PC-3 (cell line): ENCODE data around the gene PCK2. TPM values are rescaled to one million over a fixed set of nuclear protein-coding genes. Genes with fewer than 3 reads are reported as not detected.

ENCODE experiments used
- ATAC-seq: fragments of 200-7000 bp; cut with Tn5 transposase; 2 replicates; pipeline ENCODE4 v1.9.1; 2020; ENCODE audit warnings: mild to moderate bottlenecking, moderate library complexity
- BruUV-seq: library from RNA; stranded (reverse); fragments of 400-500 nt; replicated peaks from 2 replicates; lab custom pipeline; 2021; lab: Mats Ljungman, UMichigan
- CTCF ChIA-PET: fragments of 300-600 bp; sonication (Branson Sonifier 250); formaldehyde crosslinking; loops from one replicate; lab custom pipeline; 2022; ENCODE audit warnings: antibody characterized with exemption; lab: Charles Lee
- POLR2A ChIA-PET: fragments of 300-600 bp; sonication (Branson Sonifier 250); formaldehyde crosslinking; loops from one replicate; lab custom pipeline; 2022; ENCODE audit warnings: antibody characterized with exemption; ENCODE audit not compliant: unreplicated experiment; lab: Charles Lee
- DNase-seq: peaks from one replicate; pipeline ENCODE4 v3.0.0-alpha.2; 2015
- H2AFZ ChIP-seq: fragments of 300-600 bp; sonication (generic); 2 replicates; pipeline ENCODE4 v1.6.0; 2016; ENCODE audit warnings: antibody characterized with exemption, low read length
- H3F3A ChIP-seq: fragments of 300-600 bp; sonication (generic); one replicate; pipeline ENCODE4 v1.6.0; 2017; ENCODE audit warnings: antibody characterized with exemption, low read length, control low read depth, mild to moderate bottlenecking; ENCODE audit not compliant: unreplicated experiment
- H3K27ac ChIP-seq: fragments of 300-600 bp; sonication (generic); 2 replicates; pipeline ENCODE4 v1.5.1; 2016; ENCODE audit warnings: mild to moderate bottlenecking, low read length
- H3K27me3 ChIP-seq: fragments of 300-600 bp; sonication (generic); 2 replicates; pipeline ENCODE4 v1.6.1; 2016; ENCODE audit warnings: low read length, mixed read lengths
- H3K36me3 ChIP-seq: fragments of 300-600 bp; sonication (generic); 2 replicates; pipeline ENCODE4 v1.6.1; 2016; ENCODE audit warnings: low read depth, mixed run types, low read length, mixed read lengths
- H3K4me1 ChIP-seq: fragments of 300-600 bp; sonication (generic); 2 replicates; pipeline ENCODE4 v1.5.1; 2016; ENCODE audit warnings: low read length; ENCODE audit not compliant: insufficient read depth
- H3K4me2 ChIP-seq: fragments of 300-600 bp; sonication (generic); 2 replicates; pipeline ENCODE4 v1.6.0; 2016; ENCODE audit warnings: low read length
- H3K4me3 ChIP-seq: fragments of 300-600 bp; sonication (generic); 2 replicates; pipeline ENCODE4 v1.5.1; 2016; ENCODE audit warnings: mild to moderate bottlenecking, low read length, mixed read lengths
- H3K79me2 ChIP-seq: fragments of 300-600 bp; sonication (generic); 2 replicates; pipeline ENCODE4 v1.6.1; 2017; ENCODE audit warnings: low read length, mixed read lengths
- H3K9ac ChIP-seq: fragments of 300-600 bp; sonication (generic); 2 replicates; pipeline ENCODE4 v1.6.0; 2016; ENCODE audit warnings: mild to moderate bottlenecking, low read length
- H3K9me2 ChIP-seq: fragments of 300-600 bp; sonication (generic); replicated peaks from 2 replicates; pipeline ENCODE4 v1.6.1; 2016; ENCODE audit warnings: mixed run types, low read length, mixed read lengths
- H3K9me3 ChIP-seq: fragments of 300-600 bp; sonication (generic); 2 replicates; pipeline ENCODE4 v1.6.1; 2016; ENCODE audit warnings: low read length, mixed read lengths
- H4K20me1 ChIP-seq: fragments of 300-600 bp; sonication (generic); 2 replicates; pipeline ENCODE4 v1.6.1; 2016; ENCODE audit warnings: low read length, mixed read lengths
- EZH2 ChIP-seq: fragments of 300-600 bp; sonication (generic); IDR thresholded peaks from one replicate; pipeline ENCODE4 v1.6.1; 2017; ENCODE audit warnings: antibody characterized with exemption, mild to moderate bottlenecking, low read length; ENCODE audit not compliant: unreplicated experiment
- EZH2phosphoT487 ChIP-seq: fragments of 300-600 bp; sonication (generic); IDR thresholded peaks from 2 replicates; pipeline ENCODE4 v1.6.1; 2018; ENCODE audit warnings: mild to moderate bottlenecking, antibody characterized with exemption, low read length, borderline replicate concordance
- intact Hi-C: fragments of 100-400 bp; cut with micrococcal nuclease; formaldehyde crosslinking; loops from 2 replicates; pipeline ENCODE4 v1.9.0; 2023
- total RNA-seq: library from RNA; depleted of rRNA; stranded (reverse); fragments of >200 nt; gene quantifications from 2 replicates; pipeline ENCODE4 v1.2.3, GENCODE V29; 2014
- TF ChIP-seq, protein P1 (sequence below): fragments of 300-600 bp; sonication (generic); conservative IDR thresholded peaks from 2 replicates; pipeline ENCODE4 v1.5.1; 2017; ENCODE audit warnings: antibody characterized with exemption, low read depth, mild to moderate bottlenecking, low read length

The PCK2 gene
- total RNA-seq, 1 experiment from 2014 or later = 11.6 TPM

DNA sequence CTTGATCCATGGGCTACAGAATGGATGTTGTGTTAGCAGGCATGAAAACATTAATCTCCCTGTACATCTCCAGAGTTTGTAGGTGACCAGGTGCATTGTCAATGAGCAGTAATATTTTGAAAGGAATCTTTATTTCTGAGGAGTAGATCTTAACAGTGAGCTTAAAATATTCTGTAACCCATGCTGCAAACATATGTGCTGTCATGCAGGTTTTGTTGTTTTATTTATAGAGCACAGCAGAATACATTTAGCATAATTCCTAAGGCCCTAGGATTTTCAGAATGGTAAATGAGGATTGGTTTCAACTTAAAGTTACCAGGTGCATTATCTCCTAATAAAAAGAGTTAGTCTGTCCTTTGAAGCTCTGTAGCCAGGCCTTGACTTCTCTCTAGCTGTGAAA lies 32.8 kb downstream of the PCK2 start:
- Histone ChIP-seq H3K9me2 (no peaks in the 10 kb centered on the region), H3K4me3 (no peak overlapping the region), H3K79me2 (no peaks in the 10 kb centered on the region), H3K9ac (no peak overlapping the region), H2AFZ (no peak overlapping the region), H3K27ac (no peak overlapping the region), H3K4me1 (no peaks in the 10 kb centered on the region), H3K36me3 (no peaks in the 10 kb centered on the region; the same call in 1 of the 2 replicates), H3K4me2 (no peak overlapping the region), H3K9me3 (no peaks in the 10 kb centered on the region), H3K27me3 (no peaks in the 10 kb centered on the region), H3F3A (no peaks in the 10 kb centered on the region), H4K20me1 (no peaks in the 10 kb centered on the region)
- no peak for DNase-seq
- TF ChIP-seq EZH2phosphoT487 = no peak
- TF ChIP-seq, protein P1, sequence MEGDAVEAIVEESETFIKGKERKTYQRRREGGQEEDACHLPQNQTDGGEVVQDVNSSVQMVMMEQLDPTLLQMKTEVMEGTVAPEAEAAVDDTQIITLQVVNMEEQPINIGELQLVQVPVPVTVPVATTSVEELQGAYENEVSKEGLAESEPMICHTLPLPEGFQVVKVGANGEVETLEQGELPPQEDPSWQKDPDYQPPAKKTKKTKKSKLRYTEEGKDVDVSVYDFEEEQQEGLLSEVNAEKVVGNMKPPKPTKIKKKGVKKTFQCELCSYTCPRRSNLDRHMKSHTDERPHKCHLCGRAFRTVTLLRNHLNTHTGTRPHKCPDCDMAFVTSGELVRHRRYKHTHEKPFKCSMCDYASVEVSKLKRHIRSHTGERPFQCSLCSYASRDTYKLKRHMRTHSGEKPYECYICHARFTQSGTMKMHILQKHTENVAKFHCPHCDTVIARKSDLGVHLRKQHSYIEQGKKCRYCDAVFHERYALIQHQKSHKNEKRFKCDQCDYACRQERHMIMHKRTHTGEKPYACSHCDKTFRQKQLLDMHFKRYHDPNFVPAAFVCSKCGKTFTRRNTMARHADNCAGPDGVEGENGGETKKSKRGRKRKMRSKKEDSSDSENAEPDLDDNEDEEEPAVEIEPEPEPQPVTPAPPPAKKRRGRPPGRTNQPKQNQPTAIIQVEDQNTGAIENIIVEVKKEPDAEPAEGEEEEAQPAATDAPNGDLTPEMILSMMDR = no peak
- TF ChIP-seq EZH2 = no peak
- intact Hi-C loops = no loop called here
- no peak for ATAC-seq
- POLR2A ChIA-PET = no interaction called here
- BruUV-seq = no TSS peak
- CTCF ChIA-PET = interaction anchor here (0.7 kb wide), 1 partner anchor 18 kb away, joined by 3 read pairs; no protein-coding TSS in a partner anchor

DNA sequence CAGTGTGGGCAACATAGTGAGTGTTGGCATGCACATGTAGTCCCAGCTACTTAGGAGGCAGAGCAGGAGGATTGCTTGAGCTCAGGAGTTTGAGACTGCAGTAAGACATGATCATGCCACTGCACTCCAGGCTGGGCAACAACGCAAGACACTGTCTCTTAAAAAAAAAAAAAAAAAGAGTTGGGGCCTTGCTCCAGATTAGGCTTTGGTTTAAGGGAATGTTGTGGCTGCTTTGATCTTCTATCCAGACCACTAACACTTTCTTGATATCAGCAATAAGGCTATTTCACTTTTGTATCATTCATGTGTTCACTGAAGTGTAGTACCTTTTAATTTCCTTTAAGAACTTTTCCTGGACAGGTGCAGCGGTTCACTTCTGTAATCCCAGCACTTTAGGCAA lies 33.6 kb downstream of the PCK2 start:
- no TSS peak for BruUV-seq
- Histone ChIP-seq H3F3A (no peaks in the 10 kb centered on the region), H3K4me3 (no peak overlapping the region), H3K4me1 (no peaks in the 10 kb centered on the region), H3K9me2 (no peaks in the 10 kb centered on the region), H2AFZ (no peak overlapping the region), H3K36me3 (no peaks in the 10 kb centered on the region; the same call in 1 of the 2 replicates), H3K9me3 (no peaks in the 10 kb centered on the region), H3K27ac (no peak overlapping the region), H3K4me2 (no peak overlapping the region), H3K79me2 (no peaks in the 10 kb centered on the region), H4K20me1 (no peaks in the 10 kb centered on the region), H3K9ac (no peak overlapping the region), H3K27me3 (no peaks in the 10 kb centered on the region)
- TF ChIP-seq, protein P1 = no peak
- TF ChIP-seq EZH2 (no peak), EZH2phosphoT487 (no peak)
- POLR2A ChIA-PET = no interaction called here
- no peak for ATAC-seq
- CTCF ChIA-PET = no interaction called here
- intact Hi-C loops = no loop called here
- no peak for DNase-seq

DNA sequence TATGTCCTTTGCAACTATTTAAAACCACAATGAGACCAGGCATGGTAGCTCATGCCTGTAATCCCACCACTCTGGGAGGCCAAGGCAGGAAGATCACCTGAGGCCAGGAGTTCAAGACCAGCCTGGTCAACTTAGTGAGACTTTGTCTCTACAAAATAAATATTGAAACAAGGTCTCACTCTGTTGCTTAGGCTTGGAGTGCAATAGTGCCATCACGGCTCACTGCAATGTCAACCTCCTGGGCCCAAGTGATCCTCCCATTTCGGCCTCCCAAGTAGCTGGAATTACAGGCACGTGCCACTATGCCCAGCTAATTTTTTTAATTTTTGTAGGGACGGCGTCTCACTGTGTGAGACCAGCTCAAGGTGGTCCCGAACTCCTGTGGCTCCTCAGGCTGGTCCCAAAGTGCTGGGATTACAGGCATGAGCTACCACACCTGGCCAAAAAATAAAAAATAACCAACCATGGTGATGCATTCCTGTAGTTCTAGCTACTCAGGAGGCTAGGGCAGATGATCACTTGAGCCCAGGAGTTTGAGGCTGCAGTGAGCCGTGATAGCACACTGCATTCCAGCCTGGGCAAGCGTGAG lies 35.4 kb downstream of the PCK2 start:
- Histone ChIP-seq H3K27ac (no peak overlapping the region), H3K79me2 (no peaks in the 10 kb centered on the region), H3K9ac (no peak overlapping the region), H4K20me1 (no peaks in the 10 kb centered on the region), H3K4me2 (no peak overlapping the region), H3K27me3 (no peaks in the 10 kb centered on the region), H3K36me3 (no peaks in the 10 kb centered on the region), H3K9me2 (no peaks in the 10 kb centered on the region), H2AFZ (no peak overlapping the region), H3K4me1 (no peaks in the 10 kb centered on the region), H3K4me3 (no peak overlapping the region), H3F3A (no peaks in the 10 kb centered on the region), H3K9me3 (no peaks in the 10 kb centered on the region)
- intact Hi-C loops = no loop called here
- TF ChIP-seq EZH2 (no peak), EZH2phosphoT487 (no peak)
- TF ChIP-seq, protein P1 = no peak
- POLR2A ChIA-PET = interaction anchor here (0.6 kb wide), 1 partner anchor 10 kb away, joined by 4 read pairs; no protein-coding TSS in a partner anchor
- CTCF ChIA-PET = no interaction called here
- DNase-seq (no peak), ATAC-seq (no peak)
- no TSS peak for BruUV-seq
